ENCODE measurements around the gene ELMO2.

Gene ELMO2

GRCh38 chr20:46350201-46350985 is 56.0 kb downstream of the ELMO2 start:
- Histone ChIP-seq H3K4me3 (IDR thresholded peaks at IDR 0.05; ENCODE audit: insufficient read depth, low read depth, low read length) (no peak overlapping the region), H3K4me2 (peak overlapping the region; percentile 82), H2AFZ (ENCODE audit: low read depth) (no peak overlapping the region), H3K27ac (peak overlapping the region; percentile 85), H4K20me1 (ENCODE audit: insufficient read depth) (no peaks in the 10 kb centered on the region), H3K27me3 (ENCODE audit: insufficient read depth, low read depth) (no peaks in the 10 kb centered on the region), H3K4me1 (ENCODE audit: low read depth, poor library complexity, severe bottlenecking) (peaks cover 40% of the 10 kb centered on the region), H3K9ac (peak overlapping the region; percentile 64), H3K79me2 (ENCODE audit: insufficient read depth, low read depth) (no peaks in the 10 kb centered on the region), H3K36me3 (ENCODE audit: insufficient read depth) (no peaks in the 10 kb centered on the region)
- TF ChIP-seq, protein P1, sequence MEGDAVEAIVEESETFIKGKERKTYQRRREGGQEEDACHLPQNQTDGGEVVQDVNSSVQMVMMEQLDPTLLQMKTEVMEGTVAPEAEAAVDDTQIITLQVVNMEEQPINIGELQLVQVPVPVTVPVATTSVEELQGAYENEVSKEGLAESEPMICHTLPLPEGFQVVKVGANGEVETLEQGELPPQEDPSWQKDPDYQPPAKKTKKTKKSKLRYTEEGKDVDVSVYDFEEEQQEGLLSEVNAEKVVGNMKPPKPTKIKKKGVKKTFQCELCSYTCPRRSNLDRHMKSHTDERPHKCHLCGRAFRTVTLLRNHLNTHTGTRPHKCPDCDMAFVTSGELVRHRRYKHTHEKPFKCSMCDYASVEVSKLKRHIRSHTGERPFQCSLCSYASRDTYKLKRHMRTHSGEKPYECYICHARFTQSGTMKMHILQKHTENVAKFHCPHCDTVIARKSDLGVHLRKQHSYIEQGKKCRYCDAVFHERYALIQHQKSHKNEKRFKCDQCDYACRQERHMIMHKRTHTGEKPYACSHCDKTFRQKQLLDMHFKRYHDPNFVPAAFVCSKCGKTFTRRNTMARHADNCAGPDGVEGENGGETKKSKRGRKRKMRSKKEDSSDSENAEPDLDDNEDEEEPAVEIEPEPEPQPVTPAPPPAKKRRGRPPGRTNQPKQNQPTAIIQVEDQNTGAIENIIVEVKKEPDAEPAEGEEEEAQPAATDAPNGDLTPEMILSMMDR (conservative IDR thresholded peaks at IDR 0.05; ENCODE audit: low read depth, low read length) = no peak

- Histone ChIP-seq H3K79me2 (ENCODE audit: insufficient read depth, low read depth) (no peaks in the 10 kb centered on the region), H3K9ac (peak overlapping the region; percentile 64), H3K4me2 (peak overlapping the region; percentile 82), H3K27ac (peak overlapping the region; percentile 85), H2AFZ (ENCODE audit: low read depth) (no peak overlapping the region), H4K20me1 (ENCODE audit: insufficient read depth) (no peaks in the 10 kb centered on the region), H3K4me3 (IDR thresholded peaks at IDR 0.05; ENCODE audit: insufficient read depth, low read depth, low read length) (no peak overlapping the region), H3K27me3 (ENCODE audit: insufficient read depth, low read depth) (no peaks in the 10 kb centered on the region; the same call in 1 of the 2 replicates), H3K4me1 (ENCODE audit: low read depth, poor library complexity, severe bottlenecking) (peaks cover 40% of the 10 kb centered on the region), H3K36me3 (ENCODE audit: insufficient read depth) (no peaks in the 10 kb centered on the region)
- TF ChIP-seq, protein P1 (conservative IDR thresholded peaks at IDR 0.05; ENCODE audit: low read depth, low read length) = no peak
These were observed 56.7 kb downstream of the ELMO2 start for GRCh38 chr20:46349742-46350056.

- Histone ChIP-seq H3K27me3 (ENCODE audit: insufficient read depth, low read depth) (no peaks in the 10 kb centered on the region; the same call in 1 of the 2 replicates), H3K4me2 (peak overlapping the region; percentile 82), H2AFZ (ENCODE audit: low read depth) (no peak overlapping the region), H3K36me3 (ENCODE audit: insufficient read depth) (no peaks in the 10 kb centered on the region), H4K20me1 (ENCODE audit: insufficient read depth) (no peaks in the 10 kb centered on the region), H3K9ac (peak overlapping the region; percentile 64; the same call in 1 of the 2 replicates), H3K79me2 (ENCODE audit: insufficient read depth, low read depth) (no peaks in the 10 kb centered on the region), H3K27ac (peak overlapping the region; percentile 85), H3K4me3 (IDR thresholded peaks at IDR 0.05; ENCODE audit: insufficient read depth, low read depth, low read length) (no peak overlapping the region), H3K4me1 (ENCODE audit: low read depth, poor library complexity, severe bottlenecking) (peaks cover 40% of the 10 kb centered on the region)
- TF ChIP-seq, protein P1 (conservative IDR thresholded peaks at IDR 0.05; ENCODE audit: low read depth, low read length) = peak; percentile 94
These were observed 57.2 kb downstream of the ELMO2 start for GRCh38 chr20:46349035-46349741.

- no peak overlapping the region for H3K9ac ChIP-seq
- no peak overlapping the region for H2AFZ ChIP-seq (ENCODE audit: low read depth)
- no peaks in the 10 kb centered on the region for H4K20me1 ChIP-seq (ENCODE audit: insufficient read depth)
- no peaks in the 10 kb centered on the region for H3K79me2 ChIP-seq (ENCODE audit: insufficient read depth, low read depth)
- peaks cover 40% of the 10 kb centered on the region for H3K4me1 ChIP-seq (ENCODE audit: low read depth, poor library complexity, severe bottlenecking)
- no peak overlapping the region for H3K27ac ChIP-seq
- H3K27me3 ChIP-seq (ENCODE audit: insufficient read depth, low read depth) = peaks cover 3% of the 10 kb centered on the region; the same call in 1 of the 2 replicates
- H3K4me3 ChIP-seq (IDR thresholded peaks at IDR 0.05; ENCODE audit: insufficient read depth, low read depth, low read length) = no peak overlapping the region
- no peak overlapping the region; the same call in 1 of the 2 replicates for H3K4me2 ChIP-seq
- no peaks in the 10 kb centered on the region for H3K36me3 ChIP-seq (ENCODE audit: insufficient read depth)
- TF ChIP-seq, protein P1 (conservative IDR thresholded peaks at IDR 0.05; ENCODE audit: low read depth, low read length) = no peak
These were observed 58.3 kb downstream of the ELMO2 start for GRCh38 chr20:46347841-46348803.

All from KMS-11 (cell line).